ENCODE data around the gene ADGB.
"Not testable (repeated sequence)": the region's sequence is repeated elsewhere in the genome, so short reads cannot be mapped to it uniquely, and the experiment has no call there.

Gene ADGB

DNA sequence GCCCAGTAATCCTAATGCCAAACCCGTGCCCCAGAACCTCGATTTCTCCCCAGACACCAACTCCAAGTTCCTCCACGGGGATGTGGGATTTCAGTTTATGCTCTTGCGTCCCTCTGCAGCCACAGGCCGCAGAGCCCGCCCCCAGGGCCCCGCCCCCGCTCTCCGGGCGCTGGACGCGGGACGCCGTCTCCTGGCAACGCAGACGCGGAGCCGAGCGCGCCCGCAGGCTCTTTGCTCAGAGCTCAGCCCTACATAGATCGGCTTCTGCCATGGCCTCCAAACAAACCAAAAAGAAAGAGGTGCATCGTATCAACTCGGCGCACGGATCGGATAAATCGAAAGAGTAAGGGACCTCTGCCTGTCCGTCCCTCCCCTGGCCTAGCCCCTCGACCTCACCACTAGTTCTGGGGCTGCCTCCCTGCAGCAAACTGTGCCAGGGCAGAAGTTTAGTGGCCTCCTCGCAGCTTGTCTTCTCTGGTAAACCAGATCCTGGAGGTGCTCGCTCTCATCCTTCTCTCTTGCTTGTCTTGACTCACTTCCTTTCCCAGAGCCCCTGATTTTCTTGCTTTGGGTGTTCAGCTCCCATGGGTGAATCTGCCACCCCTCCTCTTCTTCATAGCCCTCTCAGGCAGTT is at the start of gene ADGB:
Gene ADGB, plus strand, starts transcription at position 201 of the 634 bp plus-strand sequence. Its CDS starts 69 bp downstream, at position 270.
- DNase-seq = peak; percentile 73

- DNase-seq = no peak
Observed at GRCh38 chr6:146550911-146551310, 47.9 kb upstream of the ADGB start.

GRCh38 chr6:146551545-146551944 is 47.2 kb upstream of the ADGB start:
- DNase-seq = no peak

DNA sequence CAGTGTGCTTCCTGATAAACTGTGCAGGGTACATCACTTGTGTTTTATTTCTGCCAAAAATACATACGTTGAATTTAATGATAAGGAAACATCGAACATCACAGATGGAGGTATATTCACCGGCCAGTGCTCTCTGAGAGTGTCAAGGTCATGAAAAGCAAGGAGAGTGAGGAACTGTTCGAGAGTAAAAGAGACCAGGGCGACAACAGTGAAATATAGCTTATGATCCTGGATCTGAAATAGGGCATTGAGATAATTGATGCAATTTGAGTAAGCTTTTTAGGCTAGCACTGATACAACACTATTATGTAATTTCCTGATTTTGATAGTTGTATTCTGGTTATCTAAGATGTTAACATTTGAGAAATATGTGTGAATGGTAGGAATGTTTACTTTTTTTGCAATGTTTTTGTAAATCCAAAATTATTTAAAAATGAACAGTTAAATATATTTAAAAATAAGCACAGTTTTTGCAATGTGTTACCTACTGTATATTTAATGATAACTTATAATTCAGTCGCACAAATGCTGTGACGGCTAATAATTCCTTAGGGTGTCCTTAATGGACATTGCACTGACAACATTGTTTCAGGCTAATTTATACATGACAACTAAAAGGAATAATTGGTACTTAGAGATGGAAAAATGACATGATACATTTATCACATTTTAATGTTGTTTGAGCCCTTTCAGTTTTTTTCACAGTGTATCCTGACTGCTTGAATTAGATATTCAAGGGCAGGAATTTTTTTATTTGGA is 45.2 kb upstream of the ADGB start:
- no peak for DNase-seq

DNA sequence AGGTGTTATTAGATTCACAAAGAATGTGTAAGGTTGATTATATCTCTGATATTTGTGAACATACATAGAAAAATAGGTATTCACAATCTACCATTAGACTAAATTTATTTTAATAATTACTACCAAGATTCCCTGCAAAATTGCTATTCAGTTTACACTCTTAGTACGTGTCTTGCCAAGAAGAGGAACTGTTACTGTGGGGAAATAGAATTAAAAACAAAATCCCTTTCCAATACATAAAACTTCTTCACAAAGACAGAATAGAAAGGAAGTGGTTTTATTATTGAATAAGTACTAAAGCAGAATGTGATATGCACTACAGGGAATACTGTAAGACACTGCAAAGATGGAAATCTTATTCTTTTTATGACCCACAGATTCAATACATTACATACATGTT is 38.2 kb upstream of the ADGB start:
- no peak for DNase-seq

DNA sequence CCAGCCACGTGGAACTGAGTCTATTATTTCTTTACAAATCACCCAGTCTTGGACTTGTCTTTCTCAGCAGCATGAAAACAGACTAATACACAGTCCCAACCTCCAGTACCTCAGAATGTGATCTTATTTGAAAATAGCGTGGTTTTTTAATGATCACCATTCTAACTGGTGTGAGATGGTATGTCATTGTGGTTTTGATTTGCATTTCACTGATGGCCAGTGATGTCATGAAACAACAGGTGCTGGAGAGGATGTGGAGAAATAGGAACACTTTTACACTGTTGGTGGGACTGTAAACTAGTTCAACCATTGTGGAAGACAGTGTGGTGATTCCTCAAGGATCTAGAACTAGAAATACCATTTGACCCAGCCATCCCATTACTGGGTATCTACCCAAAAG is 32.1 kb upstream of the ADGB start:
- DNase-seq = not testable (repeated sequence)

DNA sequence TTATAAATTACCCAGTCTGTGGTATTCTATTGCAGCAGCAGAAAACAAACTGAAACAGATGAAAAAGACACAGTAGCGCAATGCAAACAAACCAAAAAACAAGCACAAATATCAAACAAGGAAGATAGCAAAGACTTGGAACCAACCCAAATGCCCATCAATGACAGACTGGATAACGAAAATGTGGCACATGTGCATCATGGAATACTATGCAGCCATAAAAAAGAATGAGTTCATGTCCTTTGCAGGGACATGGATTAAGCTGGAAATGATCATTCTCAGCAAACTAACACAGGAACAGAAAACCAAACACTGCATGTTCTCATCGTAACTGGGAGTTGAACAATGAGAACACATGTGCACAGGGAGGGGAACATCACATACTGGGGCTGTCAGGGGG is 30.2 kb upstream of the ADGB start:
- not testable (repeated sequence) for DNase-seq

DNA sequence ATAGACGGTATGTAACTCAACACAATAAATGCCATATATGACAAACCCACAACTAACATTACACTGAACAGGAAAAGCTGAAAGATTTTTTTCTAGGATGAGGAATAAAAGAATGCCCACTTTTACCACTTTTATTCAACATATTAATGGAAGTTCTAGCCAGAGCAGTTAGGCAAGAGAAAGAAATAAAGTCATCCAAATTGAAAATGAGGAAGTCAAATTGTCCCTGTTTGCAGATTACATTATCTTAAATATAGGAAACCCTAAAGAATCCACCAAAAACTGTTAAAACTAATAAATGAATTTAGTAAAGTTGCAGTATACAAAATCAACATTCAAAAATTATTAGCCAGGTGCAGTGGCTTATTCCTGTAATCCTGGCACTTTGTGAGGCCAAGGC is 24.6 kb upstream of the ADGB start:
- DNase-seq = no peak

DNA sequence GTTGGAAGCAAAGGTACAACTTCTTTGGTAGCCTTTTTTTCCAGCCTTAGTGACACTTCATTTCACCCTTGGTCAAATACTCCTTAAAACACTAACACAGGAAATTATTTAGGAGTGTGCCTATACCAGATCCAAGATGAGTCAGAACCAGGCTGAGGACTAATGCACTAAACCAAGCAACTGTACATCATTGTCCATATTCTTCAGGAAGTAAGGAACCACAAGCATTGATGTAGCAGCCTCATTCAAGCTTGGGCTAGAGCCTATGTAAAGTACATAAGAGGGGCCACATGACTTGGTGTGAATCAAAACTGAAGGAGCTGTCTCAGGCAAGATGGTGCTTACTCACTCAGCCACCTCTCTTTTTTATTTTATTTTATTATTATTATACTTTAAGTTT is 20.7 kb upstream of the ADGB start:
- no peak for DNase-seq

DNA sequence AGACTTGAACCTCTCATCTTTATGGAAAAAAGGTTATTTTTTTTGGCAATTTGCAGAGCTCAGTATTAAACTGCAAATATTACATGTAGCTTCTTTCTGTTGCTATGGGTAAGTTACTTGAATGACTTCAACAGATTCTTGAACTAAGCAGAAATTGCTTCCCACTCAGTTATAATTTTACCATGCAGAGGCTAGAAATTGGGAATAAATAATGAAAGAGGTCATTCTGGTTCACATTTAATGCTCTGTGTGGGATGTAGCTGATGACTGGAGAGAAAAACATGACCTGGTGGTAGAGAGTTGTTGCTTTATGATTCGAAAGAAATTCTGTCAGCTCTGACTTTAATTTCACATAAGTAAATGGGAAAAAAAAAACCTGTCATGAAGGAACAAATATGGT is 16.8 kb upstream of the ADGB start:
- no peak for DNase-seq

DNA sequence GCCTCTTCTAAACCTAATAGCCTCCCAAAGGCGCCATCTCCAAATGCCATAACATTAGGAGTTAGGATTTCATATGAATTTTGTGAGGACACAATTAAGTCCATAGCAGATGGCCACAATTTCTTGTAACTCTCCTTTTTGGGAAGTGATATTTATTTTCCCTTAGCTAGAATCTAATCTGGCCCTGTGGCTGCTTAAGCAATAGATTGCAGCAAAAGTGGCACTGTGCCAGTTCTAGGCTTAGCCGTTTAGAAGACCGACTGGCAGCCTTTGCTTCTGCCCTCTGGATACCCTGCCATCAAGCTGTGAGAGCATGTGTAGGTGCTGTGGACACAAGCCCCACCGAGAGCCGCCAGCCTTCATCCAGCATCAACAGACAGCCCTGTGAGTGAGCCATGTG is 15.9 kb upstream of the ADGB start:
- no peak for DNase-seq

GRCh38 chr6:146583966-146584365 is 14.8 kb upstream of the ADGB start:
- no peak for DNase-seq

- no peak for DNase-seq
Observed at GRCh38 chr6:146587459-146587858, 11.3 kb upstream of the ADGB start.

DNA sequence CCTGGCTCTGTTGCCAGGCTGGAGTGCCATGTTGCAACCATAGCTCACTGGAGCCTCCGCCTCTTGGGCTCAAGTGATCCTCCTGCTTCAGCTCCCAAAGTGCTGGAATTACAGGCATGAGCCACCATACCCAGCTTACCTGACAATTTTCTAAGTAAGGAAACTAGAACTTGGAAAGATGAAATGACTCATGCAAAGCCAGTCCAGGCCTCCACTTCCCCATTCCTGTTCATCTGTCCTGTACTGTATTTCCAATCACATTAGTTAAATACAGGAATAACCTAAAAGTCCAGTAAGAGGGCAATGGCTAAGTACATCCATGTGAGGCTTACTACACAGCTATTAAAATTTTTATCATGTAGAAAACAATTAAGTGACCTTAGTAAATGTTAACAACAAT is 8.3 kb upstream of the ADGB start:
- no peak for DNase-seq

DNA sequence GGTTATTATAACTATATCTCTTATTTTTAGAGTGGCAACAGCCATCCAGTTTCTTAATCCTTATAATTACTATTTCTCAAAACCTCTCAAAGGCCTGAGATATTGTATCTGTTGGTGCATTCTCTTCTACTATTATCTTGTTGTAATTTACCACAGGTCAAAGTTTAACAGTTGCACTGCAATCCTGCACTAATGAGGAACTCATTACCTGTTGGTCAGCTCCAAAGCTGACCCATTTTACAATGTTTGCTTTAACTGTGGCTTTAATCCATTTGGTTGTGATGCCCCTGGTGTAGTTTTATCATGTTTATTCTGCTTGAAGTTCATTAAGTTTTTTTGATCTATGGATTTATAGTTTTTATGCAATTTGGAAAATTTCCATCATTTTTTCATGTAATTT is 6.3 kb upstream of the ADGB start:
- DNase-seq = no peak

- no peak for DNase-seq
Observed at GRCh38 chr6:146593986-146594385, 4.8 kb upstream of the ADGB start.

GRCh38 chr6:146594495-146594894 is 4.3 kb upstream of the ADGB start:
- no peak for DNase-seq

DNA sequence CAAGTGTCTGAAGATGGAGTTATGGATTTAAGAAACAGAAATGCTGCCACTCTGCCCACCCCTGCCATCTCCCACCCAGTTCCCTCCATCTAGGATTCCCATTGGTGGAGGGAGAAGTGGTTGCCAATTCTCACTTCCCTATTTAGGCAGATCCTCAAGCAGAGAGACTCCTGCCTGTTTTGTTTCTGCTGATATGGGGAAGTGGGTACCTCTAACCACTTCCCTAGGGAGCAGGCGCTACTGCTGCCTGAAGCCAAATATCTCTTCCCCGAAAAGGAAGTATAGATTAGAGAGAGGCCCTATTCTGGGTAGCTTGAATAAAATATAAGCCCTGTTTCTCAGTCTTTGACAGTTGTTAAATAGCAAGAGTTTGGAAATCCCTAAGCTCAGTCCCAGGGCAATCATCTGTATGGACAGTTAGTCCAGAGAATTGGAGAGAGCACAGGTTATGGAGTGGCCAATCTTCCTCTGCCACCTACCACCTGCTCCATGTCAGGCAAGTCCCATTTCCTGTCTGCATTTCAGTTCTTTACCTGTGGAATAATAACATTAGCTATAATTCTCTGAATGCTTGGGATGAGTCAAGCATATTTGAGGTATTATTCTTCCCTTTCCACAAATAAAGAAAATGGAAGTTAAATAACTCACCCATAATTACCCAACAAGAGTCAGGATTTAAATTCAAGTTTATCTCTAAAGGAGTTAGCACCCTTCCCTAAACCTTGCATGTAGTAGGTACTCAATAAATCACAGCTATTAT is 2.6 kb upstream of the ADGB start:
- DNase-seq = no peak

DNA sequence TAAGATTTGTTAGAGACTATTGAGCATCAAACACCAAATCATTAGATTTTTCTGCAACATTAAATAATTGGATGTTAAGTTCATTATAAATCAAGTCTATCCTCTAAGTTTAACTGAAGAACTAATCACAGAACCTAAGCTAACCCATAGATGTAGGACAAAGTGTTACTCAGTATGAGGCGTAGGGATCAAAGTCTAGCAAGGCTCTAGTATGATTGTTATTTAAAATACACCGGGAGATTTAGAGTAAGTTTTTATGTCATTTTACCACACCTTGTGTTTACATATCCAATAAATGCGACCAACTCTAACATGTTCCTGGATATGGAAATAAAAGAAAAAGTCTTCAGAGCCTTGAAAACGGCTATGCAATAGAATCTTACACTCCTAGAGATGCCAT is 2.6 kb downstream of the ADGB start:
- no peak for DNase-seq

GRCh38 chr6:146602526-146602925 is 3.8 kb downstream of the ADGB start:
- DNase-seq = no peak

GRCh38 chr6:146613947-146614346 is 15.2 kb downstream of the ADGB start:
- no peak for DNase-seq

- no peak for DNase-seq
Observed at GRCh38 chr6:146620655-146621054, 21.9 kb downstream of the ADGB start.

DNA sequence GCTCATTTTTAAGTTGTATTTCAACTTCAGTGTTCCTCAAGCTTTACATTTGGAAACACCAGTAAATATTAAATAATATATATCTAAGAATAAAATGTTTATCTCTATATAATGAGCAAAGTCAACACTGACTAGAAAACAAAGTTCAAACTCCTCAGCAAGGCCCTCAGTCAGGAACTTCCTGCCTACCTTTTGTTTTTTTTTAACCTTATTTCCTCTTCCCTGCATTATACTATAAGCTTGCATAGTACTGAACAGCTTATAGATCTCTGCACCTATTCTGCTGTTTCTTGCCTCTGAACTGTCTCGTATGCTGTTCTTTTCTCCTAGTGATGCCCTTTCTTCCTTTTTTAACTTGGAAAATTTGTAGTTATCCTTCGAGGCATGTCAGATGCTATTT is 29.6 kb downstream of the ADGB start:
- DNase-seq = no peak

DNA sequence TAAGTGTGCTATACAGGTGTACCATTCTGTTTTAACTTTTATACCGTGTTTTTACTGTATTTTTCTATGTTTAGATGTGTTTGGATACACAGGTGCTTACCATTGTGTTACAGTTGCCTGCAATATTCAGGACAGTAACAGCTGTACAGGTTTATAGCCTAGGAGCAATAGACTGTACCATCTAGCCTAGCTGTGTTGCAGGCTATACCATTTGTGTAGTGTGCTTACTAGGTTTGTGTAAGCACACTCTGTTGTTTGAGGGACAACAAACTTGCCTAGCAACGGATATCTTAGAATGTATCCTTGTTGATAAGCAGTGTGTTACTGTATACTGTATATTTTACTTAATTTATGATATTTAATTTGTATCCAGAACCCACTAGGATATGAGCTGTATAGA is 35.2 kb downstream of the ADGB start:
- DNase-seq = no peak
